Upper lobe of left lung (tissue), 6 donors: ENCODE measurements around the gene CACNG1. TPM values are rescaled to one million over a fixed set of nuclear protein-coding genes. Genes with fewer than 3 reads are reported as not detected.

Experiments used
- ATAC-seq, 2 donors: fragments of 200-7000 bp; cut with Tn5 transposase; one replicate each; pipeline ENCODE4 v1.9.1; 2022; ENCODE audit warnings: mild to moderate bottlenecking in 2 of 2, moderate library complexity in 2 of 2; ENCODE audit not compliant: low FRiP score in 2 of 2
- DNase-seq, 2 donors: peaks; one replicate each; pipeline ENCODE4 v3.0.0-alpha.2; 2019 to 2020
- H3K27ac ChIP-seq, 4 donors: fragments of 200-600 bp; sonication (generic); one replicate each; pipeline ENCODE4 v1.5.1; 2016 to 2019
- H3K27me3 ChIP-seq, 4 donors: fragments of 200-600 bp; sonication (generic); one replicate each; pipeline ENCODE4 v1.5.1; 2017 to 2019
- H3K36me3 ChIP-seq, 4 donors: fragments of 200-600 bp; sonication (generic); one replicate each; pipeline ENCODE4 v1.5.1; 2016 to 2019
- H3K4me1 ChIP-seq, 4 donors: fragments of 200-600 bp; sonication (generic); one replicate each; pipeline ENCODE4 v1.5.1; 2018 to 2019
- H3K4me3 ChIP-seq, 4 donors: fragments of 200-600 bp; sonication (generic); one replicate each; pipeline ENCODE4 v1.5.1; 2017 to 2019; ENCODE audit warnings: mild to moderate bottlenecking in 2 of 4, moderate library complexity in 1 of 4
- H3K9me3 ChIP-seq, 4 donors: fragments of 200-600 bp; sonication (generic); one replicate each; pipeline ENCODE4 v1.5.1; 2018 to 2019
- CTCF ChIP-seq, 6 experiments: fragments of 450-650 bp in 4 of 6; fragments of 200-600 bp in 2 of 6; sonication (generic) in 2 of 6; IDR thresholded peaks; one replicate each; pipeline ENCODE4 v1.5.1; 2016 to 2019; ENCODE audit warnings: antibody characterized with exemption in 6 of 6
- EP300 ChIP-seq, 4 donors: sonication (generic); formaldehyde crosslinking; IDR thresholded peaks; one replicate each; pipeline ENCODE4 v1.5.1; 2017; ENCODE audit warnings: antibody characterized with exemption in 4 of 4, control low read depth in 2 of 4
- POLR2A ChIP-seq, 4 donors: fragments of 450-650 bp; IDR thresholded peaks; one replicate each; pipeline ENCODE4 v1.5.1; 2016 to 2017; ENCODE audit warnings: antibody characterized with exemption in 4 of 4, mild to moderate bottlenecking in 2 of 4
- POLR2AphosphoS5 ChIP-seq, 2 donors: sonication (generic); formaldehyde crosslinking; IDR thresholded peaks; one replicate each; pipeline ENCODE4 v1.5.1; 2017; ENCODE audit warnings: antibody characterized with exemption in 2 of 2
- WGBS, 2 donors: methylation state at CpG; one replicate each; pipeline ENCODE4 v1.1.5; 2017 to 2018; 5-methylcytosine and 5-hydroxymethylcytosine counted together
- total RNA-seq, 6 donors: library from RNA; depleted of rRNA in 4 of 6; stranded (reverse); fragments of >200 nt in 4 of 6; gene quantifications; one replicate each; pipeline versions ENCODE4 v1.1.0 to v1.2.1, GENCODE V29; 2016 to 2021
- donor health status: DM: no; HTN: no; CAD: no; lungs with moderate emphysema.
- donor health status: DM: no; HTN: yes; CAD: no; lungs with severe emphysema.

CACNG1 gene
- under 1 TPM in 1 of 6 donors, not detected in 5; 0.61 TPM for total RNA-seq

- 87 to 90% methylated on average over 13 to 28 of the region's 32 CpGs for WGBS, 2 donors
- peaks cover 6 to 20% (median 10%) of the 10 kb centered on the region in 4 donors for H3K9me3 ChIP-seq
- no peaks in the 10 kb centered on the region for H3K27me3 ChIP-seq
- no peak for TF ChIP-seq EP300 (IDR thresholded peaks at IDR 0.05)
- no peak for TF ChIP-seq CTCF (IDR thresholded peaks at IDR 0.05)
- no peak for TF ChIP-seq POLR2A (IDR thresholded peaks at IDR 0.05)
- TF ChIP-seq POLR2AphosphoS5 (IDR thresholded peaks at IDR 0.05), result no peak
- no peak within 1 kb of the TSS for H3K4me3 ChIP-seq
- no peaks in the 10 kb centered on the region for H3K4me1 ChIP-seq
- ATAC-seq (peak in 1 of 2 donors; percentile 16), DNase-seq (peak in 1 of 2 donors; percentile 67)
- H3K27ac ChIP-seq, result no peak within 1 kb of the TSS
- no peaks in the 10 kb centered on the region for H3K36me3 ChIP-seq
Observed at GRCh38 chr17:67044016-67044772, at the start of gene CACNG1. TSS of gene CACNG1 (plus strand) at chr17:67044554. CDS start at chr17:67044661, 107 bp downstream.

GRCh38 chr17:66994930-66995535 lies 49.3 kb upstream of the CACNG1 start:
- 82 to 85% methylated on average over 11 to 12 of the region's 12 CpGs for WGBS, 2 donors
- Histone ChIP-seq H3K27me3 (no peaks in the 10 kb centered on the region), H3K9me3 (no peaks in the 10 kb centered on the region), H3K27ac (no peak overlapping the region), H3K36me3 (no peaks in the 10 kb centered on the region), H3K4me3 (no peak overlapping the region), H3K4me1 (no peaks in the 10 kb centered on the region)
- DNase-seq (no peak), ATAC-seq (no peak)
- TF ChIP-seq POLR2A (IDR thresholded peaks at IDR 0.05), result no peak
- TF ChIP-seq POLR2AphosphoS5 (IDR thresholded peaks at IDR 0.05), result no peak
- TF ChIP-seq EP300 (IDR thresholded peaks at IDR 0.05), result no peak
- TF ChIP-seq CTCF (IDR thresholded peaks at IDR 0.05), result no peak

- Histone ChIP-seq H3K9me3 (no peaks in the 10 kb centered on the region), H3K27ac (no peak overlapping the region), H3K27me3 (no peaks in the 10 kb centered on the region), H3K4me1 (no peaks in the 10 kb centered on the region), H3K4me3 (no peak overlapping the region), H3K36me3 (no peaks in the 10 kb centered on the region)
- ATAC-seq (no peak), DNase-seq (no peak)
- TF ChIP-seq POLR2A (IDR thresholded peaks at IDR 0.05) (no peak), CTCF (IDR thresholded peaks at IDR 0.05) (no peak), POLR2AphosphoS5 (IDR thresholded peaks at IDR 0.05) (no peak), EP300 (IDR thresholded peaks at IDR 0.05) (no peak)
- 89 to 91% methylated on average over 7 of the region's 7 CpGs for WGBS, 2 donors
Observed at GRCh38 chr17:66995944-66996343, 48.4 kb upstream of the CACNG1 start.

- TF ChIP-seq CTCF (IDR thresholded peaks at IDR 0.05) (no peak), POLR2A (IDR thresholded peaks at IDR 0.05) (no peak), EP300 (IDR thresholded peaks at IDR 0.05) (no peak), POLR2AphosphoS5 (IDR thresholded peaks at IDR 0.05) (no peak)
- ATAC-seq (no peak), DNase-seq (no peak)
- WGBS, 2 donors, result 84 to 89% methylated on average over 5 of the region's 5 CpGs
- Histone ChIP-seq H3K27me3 (no peaks in the 10 kb centered on the region), H3K9me3 (no peaks in the 10 kb centered on the region), H3K4me1 (no peaks in the 10 kb centered on the region), H3K36me3 (no peaks in the 10 kb centered on the region), H3K4me3 (no peak overlapping the region), H3K27ac (no peak overlapping the region)
Observed at GRCh38 chr17:66996926-66997325, 47.4 kb upstream of the CACNG1 start.
